Endothelial cell of umbilical vein (primary cell): ENCODE results near the gene PSAT1. TPM values are rescaled to one million over a fixed set of nuclear protein-coding genes. Genes with fewer than 3 reads are reported as not detected.

ENCODE experiments used
- BruUV-seq: library from RNA; stranded (reverse); fragments of 400-500 nt; replicated peaks from 2 replicates; lab custom pipeline; 2021; lab: Mats Ljungman, UMichigan
- CTCF ChIA-PET: fragments of 300-600, 350-600 bp; sonication (Branson Sonifier 250); formaldehyde crosslinking; loops from one replicate; lab custom pipeline; 2021; ENCODE audit warnings: antibody characterized with exemption, inconsistent platforms; lab: Charles Lee
- POLR2A ChIA-PET: fragments of 300-600, 350-600 bp; sonication (Branson Sonifier 250); formaldehyde crosslinking; loops from one replicate; lab custom pipeline; 2021; ENCODE audit warnings: antibody characterized with exemption, inconsistent platforms; lab: Charles Lee
- DNase-seq: peaks from one replicate; pipeline ENCODE4 v3.0.0-alpha.2; 2011; ENCODE audit warnings: low read depth, low spot score
- FAIRE-seq: peaks from 2 replicates; lab custom pipeline; 2011; peaks lifted over from hg19 to GRCh38; lab: Jason Lieb, UNC
- H2AFZ ChIP-seq: 2 replicates; pipeline ENCODE4 v1.6.0; 2012; ENCODE audit warnings: low read depth, low read length, control low read depth, inconsistent platforms
- H3K27ac ChIP-seq: 2 replicates; pipeline ENCODE4 v1.5.1; 2011; ENCODE audit warnings: low read depth, mild to moderate bottlenecking, control low read depth, low read length, moderate library complexity; ENCODE audit not compliant: insufficient read depth
- H3K27me3 ChIP-seq, 2 experiments: 2 replicates each; pipeline versions ENCODE4 v1.6.0 to v1.6.1; 2011; ENCODE audit warnings: low read length in 2 of 2, mixed read lengths in 1 of 2; ENCODE audit not compliant: control insufficient read depth in 2 of 2, insufficient read depth in 2 of 2
- H3K36me3 ChIP-seq, 2 experiments: 2 replicates in 1 of 2; 3 replicates in 1 of 2; pipeline ENCODE4 v1.5.1; 2011; ENCODE audit warnings: low read length in 2 of 2, mild to moderate bottlenecking in 1 of 2, moderate library complexity in 1 of 2; ENCODE audit not compliant: control insufficient read depth in 2 of 2, insufficient read depth in 2 of 2; ENCODE audit errors: extremely low read depth in 1 of 2
- H3K4me1 ChIP-seq: 3 replicates; pipeline ENCODE4 v1.5.1; 2011; ENCODE audit warnings: mild to moderate bottlenecking, low read length; ENCODE audit not compliant: control insufficient read depth, insufficient read depth; ENCODE audit errors: extremely low read depth
- H3K4me2 ChIP-seq: 2 replicates; pipeline ENCODE4 v1.6.1; 2011; ENCODE audit warnings: low read length, control low read depth, mixed read lengths; ENCODE audit not compliant: insufficient read depth
- H3K4me3 ChIP-seq, 3 experiments: fragments of 200-600 bp in 1 of 3; sonication (generic), shearing (Covaris generic) in 1 of 3; replicated peaks in 1 of 3; 2 replicates each; pipeline ENCODE4 v1.5.1; 2011 to 2016; ENCODE audit warnings: control low read depth in 3 of 3, low read length in 3 of 3, mild to moderate bottlenecking in 2 of 3, inconsistent platforms in 1 of 3, low read depth in 1 of 3, moderate library complexity in 1 of 3; ENCODE audit not compliant: insufficient read depth in 1 of 3
- H3K79me2 ChIP-seq: 2 replicates; pipeline ENCODE4 v1.6.0; 2012; ENCODE audit warnings: low read length, inconsistent platforms; ENCODE audit not compliant: control insufficient read depth, insufficient read depth
- H3K9ac ChIP-seq: replicated peaks from 2 replicates; pipeline ENCODE3; 2011; ENCODE audit warnings: low read length, control low read depth; ENCODE audit not compliant: insufficient read depth; ENCODE audit errors: extremely low read depth
- H3K9me1 ChIP-seq: replicated peaks from 3 replicates; pipeline ENCODE4 v1.6.0; 2011; ENCODE audit warnings: mild to moderate bottlenecking, low read length; ENCODE audit not compliant: control insufficient read depth, insufficient read depth; ENCODE audit errors: extremely low read depth
- H3K9me3 ChIP-seq: replicated peaks from 2 replicates; pipeline ENCODE4 v1.5.1; 2012; ENCODE audit warnings: low read length, inconsistent platforms; ENCODE audit not compliant: control insufficient read depth, insufficient read depth
- H4K20me1 ChIP-seq: replicated peaks from 2 replicates; pipeline ENCODE3; 2011; ENCODE audit warnings: mild to moderate bottlenecking, low read length; ENCODE audit not compliant: control insufficient read depth, insufficient read depth; ENCODE audit errors: extremely low read depth
- EZH2 ChIP-seq: IDR thresholded peaks from 2 replicates; pipeline ENCODE4 v1.6.1; 2012; ENCODE audit warnings: borderline replicate concordance, low read depth, mild to moderate bottlenecking, moderate library complexity, low read length, inconsistent platforms; ENCODE audit not compliant: severe bottlenecking
- FOS ChIP-seq: IDR thresholded peaks from 2 replicates; pipeline ENCODE4 v1.6.1; 2011; ENCODE audit warnings: mild to moderate bottlenecking, low read length, moderate library complexity, borderline replicate concordance; ENCODE audit not compliant: insufficient read depth
- GATA2 ChIP-seq: IDR thresholded peaks from 2 replicates; pipeline ENCODE4 v1.7.0; 2011; ENCODE audit warnings: low read depth, mild to moderate bottlenecking, moderate library complexity, mixed read lengths, low read length; ENCODE audit not compliant: insufficient read length, insufficient read depth
- JUN ChIP-seq: IDR thresholded peaks from 2 replicates; pipeline ENCODE4 v1.6.1; 2011; ENCODE audit warnings: borderline replicate concordance, low read depth; ENCODE audit not compliant: insufficient read length, insufficient read depth
- MYC ChIP-seq: IDR thresholded peaks from one replicate; pipeline ENCODE4 v1.6.1; 2011; ENCODE audit warnings: mild to moderate bottlenecking, low read depth, low read length
- POLR2A ChIP-seq: IDR thresholded peaks from 2 replicates; pipeline ENCODE4 v1.6.1; 2012; ENCODE audit warnings: low read depth, mild to moderate bottlenecking, control low read depth, low read length
- POLR2AphosphoS5 ChIP-seq: IDR thresholded peaks from 2 replicates; pipeline ENCODE4 v1.6.1; 2012; ENCODE audit warnings: low read depth, mild to moderate bottlenecking, control low read depth, low read length, moderate library complexity; ENCODE audit not compliant: insufficient read depth
- dilution Hi-C: fragments of 300-500 bp; cut with MboI; formaldehyde crosslinking; loops from one replicate; pipeline ENCODE4 v1.15.0; 2019; ENCODE audit warnings: low sequenced_read_pairs; ENCODE audit not compliant: extremely low pct_ligation_motif_present
- intact Hi-C: fragments of 100-400 bp; cut with micrococcal nuclease; formaldehyde crosslinking; loops from one replicate; pipeline ENCODE4 v1.10.0; 2022
- polyA plus RNA-seq, 4 experiments: library from polyadenylated mRNA; depleted of rRNA in 3 of 4; stranded (reverse) in 3 of 4; unstranded in 1 of 4; fragments of >200 nt; gene quantifications; 2 replicates each; pipeline versions ENCODE4 v1.2.1 to v1.2.3, GENCODE V29; 2011 to 2012; ENCODE audit warnings: missing spikeins in 1 of 4
- total RNA-seq: library from RNA; stranded (reverse); gene quantifications from 2 replicates; pipeline ENCODE4 v1.2.3, GENCODE V29; 2021
- TF ChIP-seq, protein P1 (sequence below): IDR thresholded peaks from 2 replicates; pipeline ENCODE4 v1.6.1; 2011; ENCODE audit not compliant: insufficient read depth, insufficient read length
- TF ChIP-seq, protein P2 (sequence below), 2 donors: IDR thresholded peaks; 1 replicate in 1 of 2; 2 replicates in 1 of 2; pipeline ENCODE4 v1.5.1; 2011; ENCODE audit warnings: low read length in 2 of 2, mild to moderate bottlenecking in 2 of 2, moderate library complexity in 2 of 2, control low read depth in 1 of 2, inconsistent platforms in 1 of 2, low read depth in 1 of 2; ENCODE audit not compliant: insufficient read depth in 1 of 2; ENCODE audit errors: extremely low read depth in 1 of 2

Gene PSAT1
- total and polyA plus RNA-seq, 2 donors (not counting 3 experiments of a cell fraction or from before 2014, with no cell fraction given), result 19.1 to 47.3 TPM

- no peaks in the 10 kb centered on the region for H3K79me2 ChIP-seq
- H3K27ac ChIP-seq, result no peak overlapping the region
- no peaks in the 10 kb centered on the region for H3K9me1 ChIP-seq
- no peaks in the 10 kb centered on the region for H3K9me3 ChIP-seq
- ChIA-PET CTCF (no interaction called here), POLR2A (no interaction called here)
- dilution Hi-C loops (no loop called here), intact Hi-C loops (no loop called here)
- DNase-seq (no peak), FAIRE-seq (no peak)
- no peaks in the 10 kb centered on the region for H3K4me1 ChIP-seq
- H3K4me3 ChIP-seq, result no peak overlapping the region
- H3K4me2 ChIP-seq, result no peak overlapping the region
- peaks cover 3% of the 10 kb centered on the region in 2 experiments for H3K36me3 ChIP-seq
- TF ChIP-seq, protein P1, sequence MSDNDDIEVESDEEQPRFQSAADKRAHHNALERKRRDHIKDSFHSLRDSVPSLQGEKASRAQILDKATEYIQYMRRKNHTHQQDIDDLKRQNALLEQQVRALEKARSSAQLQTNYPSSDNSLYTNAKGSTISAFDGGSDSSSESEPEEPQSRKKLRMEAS, result no peak
- TF ChIP-seq POLR2AphosphoS5 (no peak), POLR2A (no peak), FOS (no peak), GATA2 (no peak), EZH2 (no peak), JUN (no peak), MYC (no peak)
- TF ChIP-seq, protein P2, sequence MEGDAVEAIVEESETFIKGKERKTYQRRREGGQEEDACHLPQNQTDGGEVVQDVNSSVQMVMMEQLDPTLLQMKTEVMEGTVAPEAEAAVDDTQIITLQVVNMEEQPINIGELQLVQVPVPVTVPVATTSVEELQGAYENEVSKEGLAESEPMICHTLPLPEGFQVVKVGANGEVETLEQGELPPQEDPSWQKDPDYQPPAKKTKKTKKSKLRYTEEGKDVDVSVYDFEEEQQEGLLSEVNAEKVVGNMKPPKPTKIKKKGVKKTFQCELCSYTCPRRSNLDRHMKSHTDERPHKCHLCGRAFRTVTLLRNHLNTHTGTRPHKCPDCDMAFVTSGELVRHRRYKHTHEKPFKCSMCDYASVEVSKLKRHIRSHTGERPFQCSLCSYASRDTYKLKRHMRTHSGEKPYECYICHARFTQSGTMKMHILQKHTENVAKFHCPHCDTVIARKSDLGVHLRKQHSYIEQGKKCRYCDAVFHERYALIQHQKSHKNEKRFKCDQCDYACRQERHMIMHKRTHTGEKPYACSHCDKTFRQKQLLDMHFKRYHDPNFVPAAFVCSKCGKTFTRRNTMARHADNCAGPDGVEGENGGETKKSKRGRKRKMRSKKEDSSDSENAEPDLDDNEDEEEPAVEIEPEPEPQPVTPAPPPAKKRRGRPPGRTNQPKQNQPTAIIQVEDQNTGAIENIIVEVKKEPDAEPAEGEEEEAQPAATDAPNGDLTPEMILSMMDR (IDR thresholded peaks at IDR 0.05; ENCODE audit: extremely low read depth in 1 of 2, insufficient read depth in 1 of 2, low read depth in 1 of 2, low read length in 2 of 2), result no peak
- no peak overlapping the region for H2AFZ ChIP-seq
- no TSS peak for BruUV-seq
- no peaks in the 10 kb centered on the region for H4K20me1 ChIP-seq
- H3K27me3 ChIP-seq, result no peaks in the 10 kb centered on the region
- H3K9ac ChIP-seq, result no peak overlapping the region
These were observed 9.5 kb downstream of the PSAT1 start for GRCh38 chr9:78306222-78307076.
